Measurements from ENCODE around the gene AVPI1. TPM values are rescaled to one million over a fixed set of nuclear protein-coding genes. Genes with fewer than 3 reads are reported as not detected.
"Not testable (repeated sequence)": the region's sequence is repeated elsewhere in the genome, so short reads cannot be mapped to it uniquely, and the experiment has no call there.

The AVPI1 gene
- total RNA-seq, 3 donors from 2014 or later = 23.7 to 34.1 (median 31.4) TPM

DNA sequence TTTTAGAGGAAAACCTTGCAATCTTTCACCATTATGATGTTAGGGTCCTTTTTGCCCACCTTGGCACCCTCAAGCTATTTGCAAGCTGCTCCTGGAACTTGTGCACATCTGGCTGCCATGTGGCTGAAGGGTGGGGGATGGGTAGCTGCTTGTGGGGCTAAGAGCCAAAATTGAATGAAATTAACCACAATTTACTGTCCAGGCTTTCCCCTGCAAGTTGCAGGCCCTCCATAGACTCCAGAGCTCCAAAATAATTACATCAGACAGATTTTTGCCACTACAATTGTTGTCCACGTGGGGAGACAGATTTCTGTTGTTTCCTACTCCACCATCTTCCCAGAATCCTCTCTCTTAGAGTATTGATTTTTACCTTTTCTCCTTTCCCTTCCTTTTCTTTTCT is 27.5 kb downstream of the AVPI1 start:
- no peak for ATAC-seq

DNA sequence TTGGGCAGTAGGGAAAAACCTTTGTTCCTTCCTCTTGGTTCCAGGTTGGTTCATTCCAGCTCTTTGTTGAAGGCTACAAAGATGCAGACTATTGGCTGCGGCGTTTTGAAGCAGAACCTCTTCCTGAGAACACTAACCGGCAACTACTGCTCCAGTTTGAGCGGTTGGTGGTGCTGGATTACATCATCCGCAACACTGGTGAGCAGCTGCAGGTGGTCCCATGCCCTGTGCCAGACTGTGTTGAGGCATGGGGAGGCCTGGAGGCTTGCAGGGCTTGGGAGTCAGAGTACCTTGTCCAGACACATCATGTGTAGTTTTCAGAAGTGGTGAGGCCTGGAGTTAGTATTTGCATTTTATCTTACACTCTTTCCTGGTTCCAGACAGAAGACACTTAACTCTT is 30.3 kb downstream of the AVPI1 start:
- TF ChIP-seq, protein P1, sequence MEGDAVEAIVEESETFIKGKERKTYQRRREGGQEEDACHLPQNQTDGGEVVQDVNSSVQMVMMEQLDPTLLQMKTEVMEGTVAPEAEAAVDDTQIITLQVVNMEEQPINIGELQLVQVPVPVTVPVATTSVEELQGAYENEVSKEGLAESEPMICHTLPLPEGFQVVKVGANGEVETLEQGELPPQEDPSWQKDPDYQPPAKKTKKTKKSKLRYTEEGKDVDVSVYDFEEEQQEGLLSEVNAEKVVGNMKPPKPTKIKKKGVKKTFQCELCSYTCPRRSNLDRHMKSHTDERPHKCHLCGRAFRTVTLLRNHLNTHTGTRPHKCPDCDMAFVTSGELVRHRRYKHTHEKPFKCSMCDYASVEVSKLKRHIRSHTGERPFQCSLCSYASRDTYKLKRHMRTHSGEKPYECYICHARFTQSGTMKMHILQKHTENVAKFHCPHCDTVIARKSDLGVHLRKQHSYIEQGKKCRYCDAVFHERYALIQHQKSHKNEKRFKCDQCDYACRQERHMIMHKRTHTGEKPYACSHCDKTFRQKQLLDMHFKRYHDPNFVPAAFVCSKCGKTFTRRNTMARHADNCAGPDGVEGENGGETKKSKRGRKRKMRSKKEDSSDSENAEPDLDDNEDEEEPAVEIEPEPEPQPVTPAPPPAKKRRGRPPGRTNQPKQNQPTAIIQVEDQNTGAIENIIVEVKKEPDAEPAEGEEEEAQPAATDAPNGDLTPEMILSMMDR (IDR thresholded peaks at IDR 0.05) = no peak

More for the DNA sequence above, 27.5 kb downstream of the AVPI1 start:
- TF ChIP-seq, protein P1 (IDR thresholded peaks at IDR 0.05) = no peak
- DNase-seq = no peak
- Histone ChIP-seq H3K4me1 (ENCODE audit: low read depth) (no peaks in the 10 kb centered on the region), H3K4me3 (no peak overlapping the region), H3K36me3 (ENCODE audit: low read depth) (no peaks in the 10 kb centered on the region), H3K9me3 (no peaks in the 10 kb centered on the region)
- intact Hi-C loops (cut with DNase I, micrococcal nuclease) = no loop called here

DNA sequence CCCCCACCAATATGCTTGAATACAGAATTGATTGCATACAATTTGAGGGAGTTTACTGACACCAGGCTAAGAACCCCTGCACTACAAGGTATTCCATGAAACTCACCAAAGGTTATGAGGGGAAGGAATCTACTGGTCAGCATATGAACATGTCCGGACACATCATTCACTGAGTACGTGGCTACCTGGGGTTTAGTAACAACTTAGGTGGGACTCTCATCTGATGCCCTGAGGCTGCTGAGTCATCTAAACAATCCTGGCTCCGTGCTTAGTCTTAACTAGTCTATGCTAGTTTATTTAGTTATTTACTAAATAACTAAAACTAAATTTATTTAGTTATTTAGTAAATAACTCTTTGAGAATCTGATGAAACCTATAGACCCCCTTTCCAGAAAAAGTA is 35.3 kb downstream of the AVPI1 start:
- ATAC-seq (no peak), DNase-seq (no peak)
- no peaks in the 10 kb centered on the region for H3K4me1 ChIP-seq (ENCODE audit: low read depth)
- intact Hi-C loops (cut with DNase I, micrococcal nuclease) = no loop called here
- TF ChIP-seq, protein P1 (IDR thresholded peaks at IDR 0.05) = no peak
- no peak overlapping the region for H3K4me3 ChIP-seq
- no peaks in the 10 kb centered on the region for H3K36me3 ChIP-seq (ENCODE audit: low read depth)
- H3K9me3 ChIP-seq = no peaks in the 10 kb centered on the region

More for the DNA sequence above, 30.3 kb downstream of the AVPI1 start:
- no peak for DNase-seq
- Histone ChIP-seq H3K36me3 (ENCODE audit: low read depth) (no peaks in the 10 kb centered on the region), H3K9me3 (no peaks in the 10 kb centered on the region), H3K4me1 (ENCODE audit: low read depth) (no peaks in the 10 kb centered on the region), H3K4me3 (no peak overlapping the region)
- ATAC-seq = no peak
- intact Hi-C loops (cut with DNase I, micrococcal nuclease) = no loop called here

DNA sequence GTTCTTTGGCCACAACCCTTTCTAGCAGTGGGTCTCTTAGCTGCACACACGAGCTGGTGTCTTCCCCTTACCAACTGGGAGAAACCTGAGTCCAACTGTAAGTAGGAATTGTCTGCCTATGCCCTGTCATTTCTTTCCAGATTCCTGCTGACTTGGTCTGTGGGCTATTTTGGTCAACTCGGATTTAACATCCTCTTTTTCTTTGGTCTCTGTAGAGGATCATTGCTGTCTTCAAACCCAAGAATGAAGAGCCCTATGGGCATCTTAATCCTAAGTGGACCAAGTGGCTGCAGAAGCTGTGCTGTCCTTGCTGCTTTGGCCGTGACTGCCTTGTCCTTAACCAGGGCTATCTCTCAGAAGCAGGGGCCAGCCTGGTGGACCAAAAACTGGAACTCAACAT is 36.3 kb downstream of the AVPI1 start:
- DNase-seq (no peak), ATAC-seq (no peak)
- Histone ChIP-seq H3K36me3 (ENCODE audit: low read depth) (no peaks in the 10 kb centered on the region), H3K4me1 (ENCODE audit: low read depth) (no peaks in the 10 kb centered on the region), H3K4me3 (no peak overlapping the region), H3K9me3 (no peaks in the 10 kb centered on the region)
- TF ChIP-seq, protein P1 (IDR thresholded peaks at IDR 0.05) = no peak
- intact Hi-C loops (cut with DNase I, micrococcal nuclease) = no loop called here

DNA sequence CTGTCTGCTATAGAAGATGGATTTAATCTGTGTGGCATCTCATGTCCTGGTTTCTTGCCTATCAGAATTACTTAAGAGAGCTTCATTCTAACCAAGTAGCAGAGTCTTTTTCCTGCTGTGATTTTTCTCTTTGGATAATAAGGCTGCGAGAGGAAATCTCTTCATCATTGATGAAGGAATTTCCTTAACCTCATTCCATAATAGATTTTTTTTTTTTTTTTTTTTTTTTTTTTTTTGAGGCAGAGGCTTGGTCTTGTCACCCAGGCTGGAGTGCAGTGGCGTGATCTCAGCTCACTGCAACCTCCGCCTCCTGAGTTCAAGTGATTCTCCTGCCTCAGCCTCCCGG is 37.7 kb downstream of the AVPI1 start:
- H3K9me3 ChIP-seq; H3K4me3 ChIP-seq; DNase-seq; ATAC-seq; H3K36me3 ChIP-seq (ENCODE audit: low read depth); H3K4me1 ChIP-seq (ENCODE audit: low read depth); intact Hi-C loops (cut with DNase I, micrococcal nuclease): not testable (repeated sequence)

DNA sequence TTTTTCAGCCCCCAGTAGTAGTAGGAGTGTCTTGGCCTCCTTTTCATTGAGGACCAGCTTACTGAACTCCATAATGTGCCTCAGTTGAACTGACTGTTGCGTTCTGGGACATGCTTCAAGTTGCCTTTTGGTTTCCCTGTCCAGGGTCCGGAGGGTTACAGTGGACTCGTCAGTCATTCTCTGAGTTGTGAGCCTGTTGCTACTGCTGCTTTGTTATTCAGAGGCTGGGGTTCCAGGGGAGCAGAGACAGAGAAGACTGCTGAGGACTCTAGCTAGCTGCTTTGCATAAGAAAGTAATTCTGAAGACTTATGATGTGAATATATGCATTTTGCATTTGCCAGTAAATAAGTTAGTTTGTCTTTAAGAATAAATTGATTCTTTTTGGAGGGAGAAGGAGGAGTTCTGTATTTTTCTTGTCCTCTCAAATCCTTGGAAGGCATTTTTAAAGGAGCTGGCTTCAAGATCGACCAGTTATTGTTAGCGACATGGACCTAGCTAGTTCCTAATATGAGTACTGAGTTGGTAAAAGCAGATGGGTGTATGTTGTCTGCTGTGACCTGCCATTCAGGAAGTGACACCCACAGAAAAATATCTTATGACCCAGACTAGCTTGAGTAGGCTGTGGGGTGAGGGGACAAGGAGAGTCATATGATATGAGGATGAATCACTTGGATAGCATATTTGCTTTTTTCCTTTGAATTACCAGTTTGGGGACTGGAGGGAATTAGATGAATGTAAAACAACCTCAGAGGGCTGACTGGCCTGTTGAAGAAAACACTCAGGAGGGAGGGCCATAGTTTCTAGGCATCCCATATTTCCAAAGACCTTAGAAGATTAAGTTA is 38.3 kb downstream of the AVPI1 start:
- DNase-seq (peak in 1 of 3 donors; percentile 36), ATAC-seq (peak; percentile 85)
- TF ChIP-seq, protein P1 (IDR thresholded peaks at IDR 0.05) = no peak
- Histone ChIP-seq H3K4me1 (ENCODE audit: low read depth) (no peaks in the 10 kb centered on the region), H3K36me3 (ENCODE audit: low read depth) (no peaks in the 10 kb centered on the region), H3K9me3 (no peaks in the 10 kb centered on the region), H3K4me3 (no peak overlapping the region)
- intact Hi-C loops (cut with DNase I, micrococcal nuclease) = no loop called here

All from mucosa of descending colon (tissue), 3 donors.